Muscle layer of colon (tissue), 2 donors: ENCODE measurements around the gene RAPGEFL1.
"Not testable (repeated sequence)": the region's sequence is repeated elsewhere in the genome, so short reads cannot be mapped to it uniquely, and the experiment has no call there.

Source experiments
- H3K27ac ChIP-seq: one replicate; pipeline ENCODE4 v1.7.0; 2013; ENCODE audit warnings: low read depth, mild to moderate bottlenecking, low read length, moderate library complexity
- H3K27me3 ChIP-seq, 2 donors: one replicate each; pipeline ENCODE4 v1.7.0; 2013; ENCODE audit warnings: low read length in 2 of 2, mild to moderate bottlenecking in 2 of 2; ENCODE audit not compliant: insufficient read depth in 2 of 2, control insufficient read depth in 1 of 2
- H3K36me3 ChIP-seq: one replicate; pipeline ENCODE4 v1.7.0; 2013; ENCODE audit warnings: mild to moderate bottlenecking, low read length; ENCODE audit not compliant: insufficient read depth
- H3K4me1 ChIP-seq: one replicate; pipeline ENCODE4 v1.7.0; 2013; ENCODE audit warnings: mild to moderate bottlenecking, low read length; ENCODE audit not compliant: insufficient read depth
- H3K4me3 ChIP-seq, 2 donors: one replicate each; pipeline ENCODE4 v1.7.0; 2013; ENCODE audit warnings: low read length in 2 of 2, low read depth in 1 of 2, mild to moderate bottlenecking in 1 of 2, moderate library complexity in 1 of 2
- H3K9ac ChIP-seq: one replicate; pipeline ENCODE4 v1.7.0; 2013; ENCODE audit warnings: low read length
- H3K9me3 ChIP-seq: one replicate; pipeline ENCODE4 v1.7.0; 2013; ENCODE audit warnings: mild to moderate bottlenecking, low read length
- donor health status: abdominal sarcoma.
- donor health status: Adenocarcinoma of cecum.

The RAPGEFL1 gene

DNA sequence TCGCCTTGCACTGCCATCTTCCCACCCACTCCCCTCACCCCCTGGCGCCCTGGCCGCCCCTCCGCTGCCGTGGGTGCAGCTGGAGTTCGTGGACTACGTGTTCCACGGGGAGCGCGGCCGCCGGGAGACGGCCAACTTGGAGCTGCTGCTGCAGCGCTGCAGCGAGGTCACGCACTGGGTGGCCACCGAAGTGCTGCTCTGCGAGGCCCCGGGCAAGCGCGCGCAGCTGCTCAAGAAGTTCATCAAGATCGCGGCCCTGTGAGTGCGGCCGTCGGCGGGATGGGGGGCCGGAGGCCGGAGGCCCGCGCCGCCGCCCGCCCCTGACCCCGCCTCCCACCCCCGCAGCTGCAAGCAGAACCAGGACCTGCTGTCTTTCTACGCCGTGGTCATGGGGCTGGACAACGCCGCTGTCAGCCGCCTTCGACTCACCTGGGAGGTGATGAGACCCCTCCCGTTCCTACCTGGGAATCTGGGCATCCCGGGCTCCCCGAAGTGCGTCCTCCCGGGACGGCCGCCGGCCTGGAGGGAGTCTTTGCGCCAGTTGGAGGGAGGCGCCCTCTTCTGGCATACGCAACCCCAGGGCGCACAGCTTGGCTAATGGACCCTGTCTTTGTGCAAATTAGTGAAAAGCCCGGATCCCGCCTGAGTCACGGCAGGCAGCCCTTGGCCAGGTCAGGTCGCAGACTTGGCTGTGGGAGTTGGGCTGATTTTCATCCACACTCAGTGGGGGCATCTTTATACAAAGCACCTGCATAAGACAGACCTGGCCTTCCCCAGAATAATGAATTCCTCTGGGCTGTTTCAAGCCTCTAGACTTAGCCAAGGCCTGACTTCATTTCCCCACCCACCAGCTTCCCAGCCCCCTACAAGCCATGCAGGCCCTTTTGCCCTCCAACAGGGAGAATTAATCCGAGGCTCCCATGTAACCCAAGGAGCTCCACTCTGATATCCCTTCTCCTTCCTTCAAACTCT is 14.3 kb downstream of the RAPGEFL1 start:
- H3K9me3 ChIP-seq, result no peaks in the 10 kb centered on the region
- H3K4me1 ChIP-seq, result peaks cover 12% of the 10 kb centered on the region
- no peak overlapping the region for H3K9ac ChIP-seq
- H3K4me3 ChIP-seq, result peak overlapping the region; percentile 52 to 66
- H3K27me3 ChIP-seq, result no peaks in the 10 kb centered on the region
- H3K27ac ChIP-seq, result peak overlapping the region; percentile 73
- H3K36me3 ChIP-seq, result no peaks in the 10 kb centered on the region

DNA sequence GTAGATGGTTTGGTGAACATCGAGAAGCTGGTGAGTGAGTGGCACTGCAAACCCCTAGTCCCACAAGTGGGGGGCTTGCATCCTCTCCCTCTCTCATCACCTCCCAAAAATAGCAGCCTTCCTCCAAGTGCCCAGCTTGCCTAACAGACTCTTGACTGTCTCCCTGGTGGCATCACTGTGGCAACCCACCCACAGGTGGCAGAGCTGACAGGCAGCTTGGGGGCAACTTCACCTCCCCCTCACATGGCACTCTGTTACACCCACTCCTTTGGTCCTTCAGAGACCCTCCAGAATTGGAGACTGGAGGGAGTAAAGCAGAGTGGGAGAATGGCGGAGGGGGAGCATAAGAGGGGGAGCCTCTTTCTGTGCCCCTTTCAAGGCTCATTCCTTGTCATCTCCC is 15.7 kb downstream of the RAPGEFL1 start:
- Histone ChIP-seq H3K4me1 (peaks cover 12% of the 10 kb centered on the region), H3K9ac (no peak overlapping the region), H3K27ac (no peak overlapping the region), H3K4me3 (no peak overlapping the region), H3K27me3 (no peaks in the 10 kb centered on the region), H3K36me3 (no peaks in the 10 kb centered on the region), H3K9me3 (no peaks in the 10 kb centered on the region)

DNA sequence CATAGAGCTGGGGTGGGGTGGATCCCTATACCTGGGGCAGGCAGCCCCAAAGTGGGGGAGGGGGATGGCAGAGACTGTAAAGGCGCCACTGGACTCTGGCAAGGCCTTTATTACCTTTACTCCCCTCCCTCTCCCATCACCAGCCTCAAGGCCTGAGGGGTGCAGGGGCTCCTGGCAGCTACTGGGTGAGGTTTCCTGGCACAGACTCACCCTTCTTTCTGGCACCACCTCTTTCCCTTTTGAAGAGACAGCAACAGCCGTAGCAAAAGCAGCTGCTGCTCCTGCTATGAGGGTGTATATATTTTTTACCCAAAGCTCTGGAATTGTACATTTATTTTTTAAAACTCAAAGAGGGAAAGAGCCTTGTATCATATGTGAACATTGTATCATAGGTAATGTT is 17.6 kb downstream of the RAPGEFL1 start:
- no peak overlapping the region for H3K9ac ChIP-seq
- H3K4me3 ChIP-seq, result no peak overlapping the region
- H3K9me3 ChIP-seq, result no peaks in the 10 kb centered on the region
- no peak overlapping the region for H3K27ac ChIP-seq
- H3K27me3 ChIP-seq, result no peaks in the 10 kb centered on the region
- peaks cover 12% of the 10 kb centered on the region for H3K4me1 ChIP-seq
- no peaks in the 10 kb centered on the region for H3K36me3 ChIP-seq

DNA sequence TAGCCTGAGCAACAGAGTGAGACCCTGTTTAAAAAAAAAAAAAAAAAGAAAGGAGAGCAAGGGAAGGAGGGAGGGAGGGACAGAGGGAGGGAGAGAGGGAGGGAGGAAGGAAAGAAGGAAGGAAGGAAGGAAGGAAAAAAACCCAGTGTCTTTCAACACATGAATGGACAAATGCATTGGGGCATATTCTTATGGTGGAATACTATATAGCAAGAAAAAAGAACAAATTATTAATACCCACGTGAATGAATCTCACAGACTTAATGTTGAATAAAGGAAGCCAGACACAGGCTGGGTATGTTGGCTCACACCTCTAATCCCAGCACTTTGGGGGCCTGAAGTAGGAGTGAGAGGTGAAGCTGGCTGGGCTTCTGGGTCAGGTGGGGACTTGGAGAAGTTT is 20.3 kb downstream of the RAPGEFL1 start:
- Histone ChIP-seq H3K36me3 (no peaks in the 10 kb centered on the region), H3K4me1 (no peaks in the 10 kb centered on the region), H3K9me3 (no peaks in the 10 kb centered on the region), H3K27ac (no peak overlapping the region), H3K4me3 (no peak overlapping the region), H3K27me3 (no peaks in the 10 kb centered on the region), H3K9ac (no peak overlapping the region)

DNA sequence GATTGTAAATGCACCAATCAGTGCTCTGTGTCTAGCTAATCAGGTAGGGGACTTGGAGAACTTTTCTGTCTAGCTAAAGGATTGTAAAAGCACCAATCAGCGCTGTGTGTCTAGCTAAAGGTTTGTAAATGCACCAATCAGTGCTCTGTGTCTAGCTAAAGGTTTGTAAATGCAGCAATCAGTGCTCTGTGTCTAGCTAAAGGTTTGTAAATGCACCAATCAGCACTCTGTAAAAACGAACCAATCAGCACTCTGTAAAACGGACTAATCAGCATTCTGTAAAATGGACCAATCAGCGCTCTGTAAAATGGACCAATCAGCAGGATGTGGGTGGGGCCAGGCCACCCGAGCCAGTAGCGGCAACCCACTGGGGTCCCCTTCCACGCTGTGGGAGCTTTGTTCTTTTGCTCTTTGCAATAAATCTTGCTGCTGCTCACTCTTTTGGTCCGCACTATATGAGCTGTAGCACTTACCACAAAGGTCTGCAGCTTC is 20.7 kb downstream of the RAPGEFL1 start:
- H3K27me3 ChIP-seq, H3K4me1 ChIP-seq, H3K9ac ChIP-seq, H3K27ac ChIP-seq, H3K36me3 ChIP-seq, H3K4me3 ChIP-seq, H3K9me3 ChIP-seq: not testable (repeated sequence)

DNA sequence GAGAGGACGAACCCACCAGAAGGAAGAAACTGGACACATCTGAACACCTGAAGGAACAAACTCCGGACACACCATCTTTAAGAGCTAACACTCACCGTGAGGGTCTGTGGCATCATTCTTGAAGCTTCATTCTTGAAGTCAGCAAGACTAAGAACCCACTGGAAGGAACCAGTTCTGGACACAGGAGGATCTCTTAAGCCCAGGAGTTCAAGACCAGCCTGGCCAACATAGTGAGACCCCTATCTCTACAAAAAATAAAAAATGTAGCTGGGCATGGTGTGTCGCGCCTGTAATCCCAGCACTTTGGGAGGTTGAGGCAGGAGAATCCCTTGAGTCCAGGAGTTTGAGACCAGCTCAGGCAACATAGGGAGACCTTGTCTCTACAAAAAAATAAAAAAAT is 21.3 kb downstream of the RAPGEFL1 start:
- no peaks in the 10 kb centered on the region for H3K4me1 ChIP-seq
- H3K27me3 ChIP-seq, result no peaks in the 10 kb centered on the region
- H3K9ac ChIP-seq, result no peak overlapping the region
- H3K27ac ChIP-seq, result no peak overlapping the region
- H3K36me3 ChIP-seq, result no peaks in the 10 kb centered on the region
- no peaks in the 10 kb centered on the region for H3K9me3 ChIP-seq
- no peak overlapping the region for H3K4me3 ChIP-seq

DNA sequence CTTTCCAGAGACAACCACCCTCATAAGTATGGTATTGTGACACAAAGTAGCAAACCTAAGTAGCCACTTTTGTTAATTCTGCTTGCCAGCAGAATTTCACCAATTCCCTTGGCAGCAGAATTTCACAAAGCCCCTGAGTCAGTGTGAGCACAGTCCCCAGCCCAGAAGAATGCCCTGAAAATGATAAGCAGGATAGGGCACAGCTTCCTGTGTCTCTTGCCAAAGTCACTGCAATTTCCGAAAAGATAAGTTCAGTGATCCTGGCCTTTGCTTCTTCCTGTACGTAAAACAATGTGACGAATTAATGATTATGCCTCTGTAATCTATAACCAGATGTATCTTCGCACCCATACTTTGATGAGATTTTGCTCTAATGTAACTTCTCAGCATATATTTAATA is 25.9 kb downstream of the RAPGEFL1 start:
- Histone ChIP-seq H3K36me3 (no peaks in the 10 kb centered on the region), H3K27me3 (no peaks in the 10 kb centered on the region), H3K4me1 (no peaks in the 10 kb centered on the region), H3K4me3 (no peak overlapping the region), H3K9me3 (no peaks in the 10 kb centered on the region), H3K27ac (no peak overlapping the region), H3K9ac (no peak overlapping the region)

DNA sequence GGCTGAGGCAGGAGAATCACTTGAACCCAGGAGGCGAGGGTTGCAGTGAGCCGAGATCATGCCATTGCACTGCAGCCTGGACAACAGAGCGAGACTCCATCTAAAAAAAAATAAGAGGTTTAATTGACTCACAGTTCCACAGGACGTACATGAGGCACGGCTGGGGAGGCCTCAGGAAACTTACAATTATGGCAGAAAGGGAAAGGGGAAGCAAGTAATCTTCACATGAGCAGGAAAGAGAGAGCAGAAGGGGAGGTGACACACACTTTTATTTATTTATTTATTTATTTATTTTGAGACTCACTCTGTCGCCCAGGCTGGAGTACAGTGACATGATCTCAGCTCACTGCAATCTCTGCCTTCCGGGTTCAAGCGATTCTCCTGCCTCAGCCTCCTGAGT is 28.9 kb downstream of the RAPGEFL1 start:
- H3K9ac ChIP-seq, H3K27me3 ChIP-seq, H3K9me3 ChIP-seq, H3K4me3 ChIP-seq, H3K36me3 ChIP-seq, H3K27ac ChIP-seq, H3K4me1 ChIP-seq: not testable (repeated sequence)

DNA sequence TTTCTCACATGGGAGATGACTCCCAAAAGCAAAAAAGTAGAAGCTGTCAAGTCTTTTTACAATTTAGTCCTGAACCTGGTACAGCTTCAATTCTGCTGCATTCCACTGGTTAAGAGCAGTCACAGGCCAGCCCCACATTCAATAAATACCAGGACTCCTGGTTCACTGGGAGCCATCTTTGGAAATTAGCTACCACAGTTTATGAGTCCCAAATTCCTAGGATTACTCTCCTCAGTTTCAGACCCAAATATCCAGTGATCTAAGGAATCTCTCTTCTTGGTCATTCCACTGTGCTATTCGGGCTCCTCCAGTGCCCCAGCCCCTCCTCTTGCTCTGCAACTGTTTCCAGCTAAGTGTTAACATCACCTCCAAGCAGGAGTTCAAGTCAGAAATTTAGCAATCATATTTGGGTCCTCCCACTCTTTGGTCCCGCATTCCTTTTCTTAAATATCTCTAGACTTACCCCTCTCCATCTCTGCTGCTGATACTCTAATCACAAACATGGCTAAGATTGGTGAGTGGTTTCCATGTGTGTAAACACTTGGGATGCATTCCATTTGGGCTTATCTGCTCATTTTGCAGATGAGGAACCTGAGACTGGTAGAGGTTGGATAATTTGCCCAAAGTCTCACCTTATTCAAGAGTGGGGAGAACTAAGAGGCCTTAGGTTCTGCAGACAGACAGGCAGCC is 32.3 kb downstream of the RAPGEFL1 start:
- no peak overlapping the region for H3K27ac ChIP-seq
- H3K9ac ChIP-seq, result no peak overlapping the region
- H3K36me3 ChIP-seq, result no peaks in the 10 kb centered on the region
- no peaks in the 10 kb centered on the region for H3K4me1 ChIP-seq
- H3K9me3 ChIP-seq, result no peaks in the 10 kb centered on the region
- no peaks in the 10 kb centered on the region for H3K27me3 ChIP-seq
- H3K4me3 ChIP-seq, result no peak overlapping the region

DNA sequence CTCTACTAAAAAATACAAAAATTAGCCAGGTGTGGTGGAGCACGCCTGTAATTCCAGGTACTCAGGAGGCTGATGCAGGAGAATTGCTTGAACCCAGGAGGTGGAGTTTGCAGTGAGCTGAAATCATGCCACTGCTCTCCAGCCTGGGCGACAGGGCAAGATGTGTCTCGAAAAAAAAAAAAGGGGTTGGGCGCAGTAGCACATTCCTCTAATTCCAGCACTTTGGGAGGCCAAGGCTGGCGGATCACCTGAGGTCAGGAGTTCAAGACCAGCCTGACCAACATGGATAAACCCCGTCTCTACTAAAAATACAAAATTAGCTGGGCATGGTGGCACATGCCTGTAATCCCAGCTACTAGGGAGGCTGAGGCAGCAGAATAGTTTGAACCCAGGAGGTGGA is 36.6 kb downstream of the RAPGEFL1 start:
- not testable (repeated sequence) for H3K4me1 ChIP-seq, H3K36me3 ChIP-seq, H3K9me3 ChIP-seq

DNA sequence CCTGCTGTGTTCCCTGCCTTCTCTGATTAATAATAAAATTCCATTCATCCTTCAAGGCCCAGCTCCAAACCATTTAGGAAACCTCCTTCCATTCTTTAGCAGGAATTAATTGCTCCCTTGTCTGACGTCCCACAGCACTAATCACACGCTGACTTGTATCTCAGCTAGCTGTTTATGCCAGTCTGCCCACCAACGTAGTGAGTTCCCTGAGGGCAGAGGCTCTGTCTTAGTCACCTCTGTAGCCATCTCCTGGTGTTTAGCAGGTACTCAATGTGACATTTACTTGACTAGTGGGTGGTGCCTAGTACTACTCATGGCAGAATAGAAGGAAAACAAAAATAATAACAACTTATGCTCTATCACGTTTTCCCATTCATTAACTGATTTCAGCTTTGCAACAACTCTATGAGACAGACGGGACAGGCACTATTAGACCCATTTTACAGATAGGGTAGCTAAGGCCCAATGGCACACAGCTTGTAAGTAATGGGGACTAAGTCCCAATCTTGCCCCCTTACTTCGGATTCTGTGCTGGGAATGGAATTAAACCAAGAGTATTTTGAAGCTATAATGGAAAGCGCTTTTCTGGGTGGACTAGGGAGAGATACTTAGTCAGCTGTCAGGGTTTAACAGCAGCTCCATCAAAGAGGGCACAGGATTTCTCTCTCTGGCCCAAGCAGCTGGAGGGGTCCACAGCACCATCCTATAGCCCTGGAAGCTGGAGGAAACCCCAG is 40.9 kb downstream of the RAPGEFL1 start:
- Histone ChIP-seq H3K4me1 (peaks cover 6% of the 10 kb centered on the region), H3K36me3 (no peaks in the 10 kb centered on the region), H3K4me3 (peak overlapping the region in 1 of 2 donors; percentile 90), H3K27me3 (no peaks in the 10 kb centered on the region), H3K9ac (no peak overlapping the region), H3K27ac (no peak overlapping the region), H3K9me3 (no peaks in the 10 kb centered on the region)

More for the DNA sequence above, 36.6 kb downstream of the RAPGEFL1 start:
- H3K27me3 ChIP-seq, H3K9ac ChIP-seq, H3K27ac ChIP-seq, H3K4me3 ChIP-seq: not testable (repeated sequence)
